ENCODE measurements around the gene GYS1. TPM values are rescaled to one million over a fixed set of nuclear protein-coding genes. Genes with fewer than 3 reads are reported as not detected.
"Not testable (repeated sequence)": the region's sequence is repeated elsewhere in the genome, so short reads cannot be mapped to it uniquely, and the experiment has no call there.

Gene GYS1
- total RNA-seq (14.0 TPM), polyA plus RNA-seq (22.2 TPM)
- long read RNA-seq, donor 1, result 0 reads
- long read RNA-seq, donor 2, transcript GYS1-202 (16 exons, 3,574 nt), result major isoform, 7 of 28 reads
- long read RNA-seq, donor 2, partial matches to known transcripts, result 15 of 28 reads
- long read RNA-seq, donor 2, other reads (novel, unspliced or antisense), result 5 of 28 reads
- long read RNA-seq, donor 3, partial matches to known transcripts, result 0 of 3 reads
- long read RNA-seq, donor 3, other reads (novel, unspliced or antisense), result 0 of 3 reads
- long read RNA-seq, donor 4, result 0 reads
- long read RNA-seq, donor 5, partial matches to known transcripts, result 102 of 135 reads
- long read RNA-seq, donor 5, other reads (novel, unspliced or antisense), result 31 of 135 reads
- long read RNA-seq, donor 6, transcript GYS1-202 (16 exons, 3,574 nt), result major isoform, 5 of 5 reads
- long read RNA-seq, donor 6, partial matches to known transcripts, result 0 of 5 reads
- long read RNA-seq, donor 6, other reads (novel, unspliced or antisense), result 0 of 5 reads
- long read RNA-seq, donor 7, partial matches to known transcripts, result 5 of 7 reads
- long read RNA-seq, donor 7, other reads (novel, unspliced or antisense), result 0 of 7 reads
- long read RNA-seq, donor 8, partial matches to known transcripts, result 0 of 1 reads
- long read RNA-seq, donor 8, other reads (novel, unspliced or antisense), result 0 of 1 reads
- long read RNA-seq, donor 9, partial matches to known transcripts, result 0 of 2 reads
- long read RNA-seq, donor 9, other reads (novel, unspliced or antisense), result 0 of 2 reads
- long read RNA-seq, donor 10, partial matches to known transcripts, result 0 of 3 reads
- long read RNA-seq, donor 10, other reads (novel, unspliced or antisense), result 0 of 3 reads

DNA sequence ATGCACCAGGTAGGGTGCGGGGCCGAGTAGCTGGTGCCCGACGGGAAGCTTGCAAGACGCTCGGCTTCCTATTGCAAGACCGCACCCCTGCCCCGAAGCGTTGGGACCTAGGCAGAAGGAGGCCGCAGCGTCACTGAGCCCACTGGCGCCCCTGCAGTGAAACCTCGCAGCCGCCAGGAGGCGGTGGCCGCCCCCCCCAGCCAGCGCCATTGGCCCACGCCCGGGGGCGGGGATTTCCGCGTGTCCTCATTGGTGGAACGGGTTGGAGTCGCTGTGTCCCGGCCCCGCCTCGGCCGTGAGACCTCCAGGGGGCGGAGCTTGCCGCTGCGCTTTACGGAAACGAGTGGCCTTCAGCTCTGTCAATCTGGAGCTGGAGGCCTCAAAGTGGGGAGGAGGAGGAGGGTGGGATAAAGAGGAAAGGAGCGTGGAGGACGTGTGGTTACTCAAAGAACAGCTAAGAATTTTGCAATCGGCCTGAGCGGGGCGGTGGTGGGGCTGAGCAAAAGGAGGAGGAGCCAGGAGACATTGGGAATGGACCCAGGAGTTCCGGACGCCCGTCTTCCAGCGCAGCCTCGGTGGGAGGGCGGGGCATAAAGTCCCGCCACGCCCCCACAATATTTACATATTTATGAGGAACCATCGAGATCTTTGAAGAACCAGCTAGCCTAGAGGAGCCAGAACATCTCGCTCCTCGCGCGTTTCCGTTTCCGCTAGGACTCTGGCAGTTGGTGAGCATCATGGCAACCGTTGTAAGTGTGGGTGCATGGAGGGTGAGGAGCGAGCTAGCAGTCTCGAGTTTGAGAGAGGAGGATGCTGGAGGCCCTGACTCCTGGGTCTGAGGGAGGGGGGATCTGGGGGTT is at the start of gene GYS1, which contains the start of gene RUVBL2:
GYS1 (minus strand) TSS at position 135 of the 860 bp plus-strand sequence. CDS start 197 bp downstream, outside the sequence.
RUVBL2 (plus strand) TSS at position 713 of the 860 bp plus-strand sequence; CDS start at position 738, 25 bp downstream.
- under 1% methylated on average over 56 of the region's 56 CpGs for WGBS
- DNase-seq (ENCODE audit: low read depth in 6 of 9, low spot score in 9 of 9), result peak; percentile 98 to 100 (median 100)
- Histone ChIP-seq H3K4me1 (ENCODE audit: control insufficient read depth in 2 of 2, insufficient read depth in 2 of 2, low read length in 2 of 2) (peaks cover 20 to 28% of the 10 kb centered on the region in 2 donors), H3K36me3 (ENCODE audit: control insufficient read depth in 2 of 2, insufficient read depth in 2 of 2, low read length in 1 of 2) (peaks cover 8 to 14% of the 10 kb centered on the region in 2 donors), H3K27me3 (ENCODE audit: control insufficient read depth in 2 of 2, insufficient read depth in 1 of 2, low read length in 1 of 2) (no peaks in the 10 kb centered on the region), H3K9me3 (ENCODE audit: control insufficient read depth in 2 of 2, insufficient read depth in 1 of 2, low read length in 1 of 2) (no peaks in the 10 kb centered on the region), H3K27ac (ENCODE audit: low read depth in 1 of 2, low read length in 1 of 2) (peak within 1 kb of the TSS; percentile 93 to 98), H3K4me3 (ENCODE audit: low read length in 2 of 2) (peak within 1 kb of the TSS; percentile 61 to 89)

DNA sequence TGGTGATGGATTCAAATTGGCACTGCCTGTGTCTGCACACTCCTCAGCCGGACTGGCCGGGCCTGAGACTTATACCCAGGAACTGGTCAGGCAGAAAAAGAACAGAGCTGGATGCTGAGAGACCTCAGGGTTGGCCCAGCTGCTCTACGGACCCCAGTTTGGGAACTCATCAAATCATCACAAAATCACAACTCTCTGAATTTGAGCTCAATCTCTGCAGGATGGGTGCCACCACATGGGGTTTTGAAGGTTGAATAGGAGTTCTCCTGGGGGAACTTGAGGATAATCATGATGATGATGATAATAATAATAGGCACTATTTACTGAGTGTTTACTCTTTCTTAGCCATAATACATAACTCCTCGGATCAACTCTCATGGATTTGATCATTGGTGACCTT is 49.6 kb upstream of the GYS1 start:
- not testable (repeated sequence) for H3K4me1 ChIP-seq (ENCODE audit: control insufficient read depth in 2 of 2, insufficient read depth in 2 of 2, low read length in 2 of 2); H3K4me3 ChIP-seq (ENCODE audit: low read length in 2 of 2); H3K9me3 ChIP-seq (ENCODE audit: control insufficient read depth in 2 of 2, insufficient read depth in 1 of 2, low read length in 1 of 2); H3K27ac ChIP-seq (ENCODE audit: low read depth in 1 of 2, low read length in 1 of 2); H3K27me3 ChIP-seq (ENCODE audit: control insufficient read depth in 2 of 2, insufficient read depth in 1 of 2, low read length in 1 of 2); DNase-seq (ENCODE audit: low read depth in 6 of 9, low spot score in 9 of 9); H3K36me3 ChIP-seq (ENCODE audit: control insufficient read depth in 2 of 2, insufficient read depth in 2 of 2, low read length in 1 of 2)
- 97% methylated on average over 4 of the region's 4 CpGs for WGBS

DNA sequence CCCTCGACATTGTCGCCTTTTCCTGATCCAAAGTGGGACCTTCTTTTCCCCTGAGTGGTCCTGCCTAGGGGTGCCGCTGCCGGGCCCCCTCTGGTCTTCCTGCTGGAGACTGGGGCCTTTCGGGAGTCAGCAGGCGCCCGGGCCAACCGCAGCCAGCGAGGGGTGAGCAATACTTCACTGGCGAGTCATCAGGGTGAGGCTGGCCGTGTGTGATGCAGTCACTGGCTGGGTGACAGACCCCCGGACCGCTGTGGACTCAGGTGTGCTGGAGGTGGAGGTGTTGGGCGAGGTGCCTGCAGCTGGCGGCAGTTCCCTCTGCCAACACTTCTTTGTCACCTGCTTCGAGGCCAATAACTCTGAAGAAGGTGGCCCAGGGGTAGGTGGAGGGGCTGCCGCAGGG is 49.1 kb upstream of the GYS1 start:
- Histone ChIP-seq H3K4me3 (ENCODE audit: low read length in 2 of 2) (no peak overlapping the region), H3K9me3 (ENCODE audit: control insufficient read depth in 2 of 2, insufficient read depth in 1 of 2, low read length in 1 of 2) (no peaks in the 10 kb centered on the region), H3K36me3 (ENCODE audit: control insufficient read depth in 2 of 2, insufficient read depth in 2 of 2, low read length in 1 of 2) (no peaks in the 10 kb centered on the region), H3K27ac (ENCODE audit: low read depth in 1 of 2, low read length in 1 of 2) (no peak overlapping the region), H3K27me3 (ENCODE audit: control insufficient read depth in 2 of 2, insufficient read depth in 1 of 2, low read length in 1 of 2) (no peaks in the 10 kb centered on the region), H3K4me1 (ENCODE audit: control insufficient read depth in 2 of 2, insufficient read depth in 2 of 2, low read length in 2 of 2) (no peaks in the 10 kb centered on the region)
- 92% methylated on average over 17 of the region's 17 CpGs for WGBS
- no peak for DNase-seq (ENCODE audit: low read depth in 6 of 9, low spot score in 9 of 9)

DNA sequence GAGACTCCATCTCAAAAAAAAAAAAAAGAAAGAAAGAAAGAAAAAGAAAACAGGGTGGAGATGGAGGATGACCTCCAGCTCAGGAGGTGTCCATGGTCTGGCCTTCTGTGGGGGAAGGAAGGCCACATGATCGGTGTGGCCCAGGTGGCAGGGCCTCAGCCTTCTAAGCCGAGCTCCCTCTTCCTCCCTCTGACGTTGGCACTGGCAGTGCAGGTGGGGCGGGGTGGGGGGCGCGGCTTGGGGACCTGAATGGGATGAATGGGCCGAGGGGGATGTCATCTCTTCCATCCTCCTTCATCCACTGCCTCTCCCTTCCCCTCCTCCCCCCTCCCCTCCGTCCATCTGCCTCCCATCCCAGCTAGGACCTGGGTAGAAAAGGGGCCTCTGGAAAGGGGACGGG is 46.6 kb upstream of the GYS1 start:
- H3K4me1 ChIP-seq (ENCODE audit: control insufficient read depth in 2 of 2, insufficient read depth in 2 of 2, low read length in 2 of 2); H3K36me3 ChIP-seq (ENCODE audit: control insufficient read depth in 2 of 2, insufficient read depth in 2 of 2, low read length in 1 of 2); H3K27ac ChIP-seq (ENCODE audit: low read depth in 1 of 2, low read length in 1 of 2); DNase-seq (ENCODE audit: low read depth in 6 of 9, low spot score in 9 of 9); H3K9me3 ChIP-seq (ENCODE audit: control insufficient read depth in 2 of 2, insufficient read depth in 1 of 2, low read length in 1 of 2); H3K27me3 ChIP-seq (ENCODE audit: control insufficient read depth in 2 of 2, insufficient read depth in 1 of 2, low read length in 1 of 2); H3K4me3 ChIP-seq (ENCODE audit: low read length in 2 of 2): not testable (repeated sequence)
- WGBS, result 80% methylated on average over 9 of the region's 9 CpGs

DNA sequence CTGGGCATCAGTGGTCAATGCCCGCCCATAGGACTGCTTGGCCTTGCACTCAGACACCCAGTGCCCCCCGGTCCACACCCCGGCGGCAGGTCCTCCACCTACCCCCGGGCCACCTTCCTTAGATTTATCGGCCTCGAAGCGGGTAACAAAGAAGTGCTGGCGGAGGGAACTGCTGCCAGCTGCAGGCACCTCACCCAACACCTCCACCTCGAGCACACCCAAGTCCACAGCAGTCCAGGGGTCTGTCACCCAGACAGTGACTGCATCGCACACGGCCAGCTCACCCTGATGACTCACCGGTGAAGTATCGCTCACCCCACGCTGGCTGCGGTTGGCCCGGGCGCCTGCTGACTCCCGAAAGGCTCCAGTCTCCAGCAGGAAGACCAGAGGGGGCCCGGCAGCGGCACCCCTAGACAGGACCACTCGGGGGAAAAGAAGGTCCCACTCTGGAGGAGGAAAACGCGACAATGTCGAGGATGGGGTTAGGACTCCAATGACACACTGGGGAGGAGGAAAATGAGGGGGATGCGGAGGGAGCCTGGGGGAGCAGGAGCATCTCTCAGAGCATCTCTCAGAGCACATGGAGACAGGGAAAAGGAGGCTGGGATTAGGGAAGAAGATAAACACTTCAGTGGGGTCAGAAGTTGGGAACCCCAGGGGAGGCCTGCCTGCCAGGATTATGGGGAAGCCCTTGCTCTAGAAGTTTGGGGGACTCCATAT is 45.6 kb upstream of the GYS1 start:
- not testable (repeated sequence) for H3K27me3 ChIP-seq (ENCODE audit: control insufficient read depth in 2 of 2, insufficient read depth in 1 of 2, low read length in 1 of 2); H3K36me3 ChIP-seq (ENCODE audit: control insufficient read depth in 2 of 2, insufficient read depth in 2 of 2, low read length in 1 of 2); H3K9me3 ChIP-seq (ENCODE audit: control insufficient read depth in 2 of 2, insufficient read depth in 1 of 2, low read length in 1 of 2); H3K4me1 ChIP-seq (ENCODE audit: control insufficient read depth in 2 of 2, insufficient read depth in 2 of 2, low read length in 2 of 2); H3K4me3 ChIP-seq (ENCODE audit: low read length in 2 of 2); DNase-seq (ENCODE audit: low read depth in 6 of 9, low spot score in 9 of 9); H3K27ac ChIP-seq (ENCODE audit: low read depth in 1 of 2, low read length in 1 of 2)
- WGBS, result 96% methylated on average over 26 of the region's 26 CpGs

DNA sequence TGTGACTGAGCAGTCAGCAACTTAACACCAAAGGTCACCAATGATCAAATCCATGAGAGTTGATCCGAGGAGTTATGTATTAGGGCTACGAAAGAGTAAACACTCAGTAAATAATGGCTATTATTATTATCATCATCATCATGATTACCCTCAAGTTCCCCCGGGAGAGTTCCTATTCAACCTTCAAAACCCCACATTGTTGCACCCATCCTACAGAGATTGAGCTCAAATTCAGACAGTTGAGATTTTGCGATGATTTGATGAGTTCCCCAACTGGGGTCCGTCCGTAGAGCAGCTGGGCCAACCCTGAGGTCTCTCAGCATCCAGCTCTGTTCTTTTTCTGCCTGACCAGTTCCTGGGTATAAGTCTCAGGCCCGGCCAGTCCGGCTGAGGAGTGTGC is 45.0 kb upstream of the GYS1 start:
- H3K4me3 ChIP-seq (ENCODE audit: low read length in 2 of 2); H3K27ac ChIP-seq (ENCODE audit: low read depth in 1 of 2, low read length in 1 of 2); H3K36me3 ChIP-seq (ENCODE audit: control insufficient read depth in 2 of 2, insufficient read depth in 2 of 2, low read length in 1 of 2); H3K4me1 ChIP-seq (ENCODE audit: control insufficient read depth in 2 of 2, insufficient read depth in 2 of 2, low read length in 2 of 2); H3K27me3 ChIP-seq (ENCODE audit: control insufficient read depth in 2 of 2, insufficient read depth in 1 of 2, low read length in 1 of 2); DNase-seq (ENCODE audit: low read depth in 6 of 9, low spot score in 9 of 9); H3K9me3 ChIP-seq (ENCODE audit: control insufficient read depth in 2 of 2, insufficient read depth in 1 of 2, low read length in 1 of 2): not testable (repeated sequence)
- 97% methylated on average over 7 of the region's 8 CpGs for WGBS

DNA sequence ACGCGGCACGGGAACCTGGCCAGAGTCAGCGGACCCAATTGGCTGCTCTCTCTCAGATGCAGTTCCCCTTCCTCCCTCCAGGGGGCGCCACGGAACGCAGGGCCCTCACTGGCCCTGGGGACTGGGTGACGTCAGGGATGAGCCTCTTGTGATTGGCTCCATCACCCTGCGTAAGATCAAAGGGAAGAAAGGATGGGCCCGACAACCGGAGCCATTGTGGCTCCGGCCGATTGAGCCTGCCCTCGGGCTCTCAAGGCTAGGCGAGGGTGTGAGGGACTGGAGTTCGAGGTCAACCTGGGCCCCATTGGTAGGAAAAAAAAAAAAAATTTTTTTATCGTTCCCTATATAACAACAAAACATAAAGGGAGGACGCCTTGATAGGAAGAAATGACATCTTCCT is 43.7 kb upstream of the GYS1 start, which contains the start of gene CGB1:
CGB1 (minus strand) TSS at position 81 of the 400 bp plus-strand sequence. CDS start 184 bp downstream, outside the sequence.
- not testable (repeated sequence) for H3K36me3 ChIP-seq (ENCODE audit: control insufficient read depth in 2 of 2, insufficient read depth in 2 of 2, low read length in 1 of 2); H3K9me3 ChIP-seq (ENCODE audit: control insufficient read depth in 2 of 2, insufficient read depth in 1 of 2, low read length in 1 of 2); H3K4me1 ChIP-seq (ENCODE audit: control insufficient read depth in 2 of 2, insufficient read depth in 2 of 2, low read length in 2 of 2); DNase-seq (ENCODE audit: low read depth in 6 of 9, low spot score in 9 of 9); H3K27ac ChIP-seq (ENCODE audit: low read depth in 1 of 2, low read length in 1 of 2); H3K4me3 ChIP-seq (ENCODE audit: low read length in 2 of 2); H3K27me3 ChIP-seq (ENCODE audit: control insufficient read depth in 2 of 2, insufficient read depth in 1 of 2, low read length in 1 of 2)
- WGBS, result 64% methylated on average over 18 of the region's 18 CpGs

DNA sequence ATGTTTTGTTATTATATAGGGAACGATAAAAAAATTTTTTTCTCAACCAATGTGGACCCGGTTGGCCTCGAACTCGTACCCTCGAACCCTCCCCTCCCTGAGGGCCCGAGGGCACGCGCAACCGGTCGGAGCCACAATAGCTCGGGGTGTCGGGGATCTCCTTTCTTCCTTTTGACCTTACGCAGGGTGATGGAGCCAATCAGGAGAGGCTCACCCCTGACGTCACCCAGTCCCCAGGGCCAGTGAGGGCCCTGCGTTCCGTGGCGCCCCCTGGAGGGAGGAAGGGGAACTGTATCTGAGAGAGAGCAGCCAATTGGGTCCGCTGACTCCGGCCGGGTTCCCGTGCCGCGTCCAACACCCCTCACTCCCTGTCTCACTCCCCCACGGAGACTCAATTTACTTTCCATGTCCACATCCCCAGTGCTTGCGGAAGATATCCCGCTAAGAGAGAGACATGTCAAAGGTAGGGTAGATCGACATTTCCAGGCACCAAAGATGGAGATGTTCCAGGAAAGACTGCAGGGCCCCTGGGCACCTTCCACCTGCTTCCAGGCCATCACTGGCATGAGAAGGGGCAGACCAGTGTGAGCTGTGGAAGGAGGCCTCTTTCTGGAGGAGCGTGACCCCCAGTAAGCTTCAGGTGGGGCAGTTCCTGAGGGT is 38.7 kb upstream of the GYS1 start, which contains the start of gene CGB2:
CGB2 (plus strand) TSS at position 249 of the 660 bp plus-strand sequence; CDS start at position 455, 206 bp downstream.
- H3K27me3 ChIP-seq (ENCODE audit: control insufficient read depth in 2 of 2, insufficient read depth in 1 of 2, low read length in 1 of 2); H3K4me3 ChIP-seq (ENCODE audit: low read length in 2 of 2); H3K36me3 ChIP-seq (ENCODE audit: control insufficient read depth in 2 of 2, insufficient read depth in 2 of 2, low read length in 1 of 2); H3K4me1 ChIP-seq (ENCODE audit: control insufficient read depth in 2 of 2, insufficient read depth in 2 of 2, low read length in 2 of 2); DNase-seq (ENCODE audit: low read depth in 6 of 9, low spot score in 9 of 9); H3K27ac ChIP-seq (ENCODE audit: low read depth in 1 of 2, low read length in 1 of 2); H3K9me3 ChIP-seq (ENCODE audit: control insufficient read depth in 2 of 2, insufficient read depth in 1 of 2, low read length in 1 of 2): not testable (repeated sequence)
- WGBS, result 39% methylated on average over 28 of the region's 28 CpGs

All from thymus (tissue), 14 donors.